ENCODE data around the gene AGBL1. TPM values are rescaled to one million over a fixed set of nuclear protein-coding genes. Genes with fewer than 3 reads are reported as not detected.

The AGBL1 gene
- total RNA-seq, 1 experiment from 2014 or later, result not detected

DNA sequence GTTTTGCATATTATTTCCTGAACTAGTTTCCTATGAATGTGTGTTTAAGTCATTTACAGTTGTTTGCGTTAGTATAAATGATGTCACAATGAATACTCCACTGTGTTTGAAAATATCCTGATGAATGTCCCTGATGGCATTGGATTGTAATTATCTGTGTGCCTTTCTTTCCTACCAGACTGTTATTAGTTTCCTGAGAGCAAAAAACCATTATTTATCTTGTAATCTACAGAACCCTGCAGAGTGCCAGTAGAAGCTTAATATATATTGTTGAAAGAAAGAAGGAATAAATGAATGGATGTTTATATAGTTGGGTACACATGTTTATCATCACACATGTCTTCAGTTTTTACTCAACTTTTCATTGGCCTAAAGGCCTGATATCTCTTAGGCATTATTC, 312.6 kb downstream of the AGBL1 start:
- DNase-seq, result no peak
- Histone ChIP-seq H3K4me1 (replicated peaks; ENCODE audit: insufficient read depth) (no peaks in the 10 kb centered on the region), H3K4me2 (no peak overlapping the region), H4K20me1 (ENCODE audit: insufficient read depth) (no peaks in the 10 kb centered on the region), H3K36me3 (ENCODE audit: low read depth) (no peaks in the 10 kb centered on the region), H3K27me3 (ENCODE audit: insufficient read depth, low read depth) (no peaks in the 10 kb centered on the region; the same call in 1 of the 2 replicates), H3K79me2 (ENCODE audit: low read depth) (no peaks in the 10 kb centered on the region), H3K9me2 (ENCODE audit: insufficient read depth) (no peaks in the 10 kb centered on the region), H3K4me3 (no peak overlapping the region), H3K27ac (no peak overlapping the region), H3F3A (ENCODE audit: insufficient read depth, low read depth) (no peaks in the 10 kb centered on the region), H2AFZ (no peak overlapping the region), H3K9me3 (ENCODE audit: insufficient read depth, low read depth) (no peaks in the 10 kb centered on the region)
- TF ChIP-seq, protein P1, sequence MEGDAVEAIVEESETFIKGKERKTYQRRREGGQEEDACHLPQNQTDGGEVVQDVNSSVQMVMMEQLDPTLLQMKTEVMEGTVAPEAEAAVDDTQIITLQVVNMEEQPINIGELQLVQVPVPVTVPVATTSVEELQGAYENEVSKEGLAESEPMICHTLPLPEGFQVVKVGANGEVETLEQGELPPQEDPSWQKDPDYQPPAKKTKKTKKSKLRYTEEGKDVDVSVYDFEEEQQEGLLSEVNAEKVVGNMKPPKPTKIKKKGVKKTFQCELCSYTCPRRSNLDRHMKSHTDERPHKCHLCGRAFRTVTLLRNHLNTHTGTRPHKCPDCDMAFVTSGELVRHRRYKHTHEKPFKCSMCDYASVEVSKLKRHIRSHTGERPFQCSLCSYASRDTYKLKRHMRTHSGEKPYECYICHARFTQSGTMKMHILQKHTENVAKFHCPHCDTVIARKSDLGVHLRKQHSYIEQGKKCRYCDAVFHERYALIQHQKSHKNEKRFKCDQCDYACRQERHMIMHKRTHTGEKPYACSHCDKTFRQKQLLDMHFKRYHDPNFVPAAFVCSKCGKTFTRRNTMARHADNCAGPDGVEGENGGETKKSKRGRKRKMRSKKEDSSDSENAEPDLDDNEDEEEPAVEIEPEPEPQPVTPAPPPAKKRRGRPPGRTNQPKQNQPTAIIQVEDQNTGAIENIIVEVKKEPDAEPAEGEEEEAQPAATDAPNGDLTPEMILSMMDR (conservative IDR thresholded peaks at IDR 0.05), result no peak
- TF ChIP-seq EZH2 (IDR thresholded peaks at IDR 0.05; ENCODE audit: low read depth), result no peak
- intact Hi-C loops (cut with micrococcal nuclease; ENCODE audit: unreplicated experiment), result no loop called here
- CTCF ChIA-PET, result no interaction called here
- no TSS peak for BruUV-seq (replicated peaks)
- POLR2A ChIA-PET (ENCODE audit: unreplicated experiment), result no interaction called here

DNA sequence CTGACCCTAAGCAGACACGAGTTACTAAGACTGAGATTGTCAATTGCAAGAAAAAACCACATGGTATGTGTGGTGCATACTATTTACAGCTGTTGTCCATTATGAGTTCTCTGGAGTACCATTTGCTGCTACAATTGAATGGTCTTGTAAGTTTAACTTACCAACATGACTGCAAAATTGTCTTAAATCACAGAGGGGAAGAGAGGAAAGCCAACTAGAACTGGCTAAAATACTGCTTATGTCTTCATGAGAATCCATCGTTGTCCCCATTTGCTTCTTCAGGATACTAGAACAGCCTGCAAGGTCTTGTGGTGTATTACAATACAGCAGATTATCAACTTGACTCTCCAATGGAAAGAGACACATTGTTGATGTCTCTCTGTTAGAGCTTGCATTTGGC, 313.2 kb downstream of the AGBL1 start:
- H4K20me1 ChIP-seq (ENCODE audit: insufficient read depth), result no peaks in the 10 kb centered on the region
- H3K79me2 ChIP-seq (ENCODE audit: low read depth), result no peaks in the 10 kb centered on the region
- no peaks in the 10 kb centered on the region; the same call in 1 of the 2 replicates for H3K27me3 ChIP-seq (ENCODE audit: insufficient read depth, low read depth)
- H3K36me3 ChIP-seq (ENCODE audit: low read depth), result no peaks in the 10 kb centered on the region
- no peaks in the 10 kb centered on the region for H3K9me3 ChIP-seq (ENCODE audit: insufficient read depth, low read depth)
- H3K27ac ChIP-seq, result no peak overlapping the region
- H3K9me2 ChIP-seq (ENCODE audit: insufficient read depth), result no peaks in the 10 kb centered on the region
- POLR2A ChIA-PET (ENCODE audit: unreplicated experiment), result no interaction called here
- H3K4me3 ChIP-seq, result no peak overlapping the region
- H2AFZ ChIP-seq, result no peak overlapping the region
- BruUV-seq (replicated peaks), result no TSS peak
- H3K4me1 ChIP-seq (replicated peaks; ENCODE audit: insufficient read depth), result no peaks in the 10 kb centered on the region
- intact Hi-C loops (cut with micrococcal nuclease; ENCODE audit: unreplicated experiment), result no loop called here
- no peaks in the 10 kb centered on the region for H3F3A ChIP-seq (ENCODE audit: insufficient read depth, low read depth)
- no peak overlapping the region for H3K4me2 ChIP-seq
- CTCF ChIA-PET, result no interaction called here
- no peak for DNase-seq
- no peak for TF ChIP-seq EZH2 (IDR thresholded peaks at IDR 0.05; ENCODE audit: low read depth)
- TF ChIP-seq, protein P1 (conservative IDR thresholded peaks at IDR 0.05), result no peak

DNA sequence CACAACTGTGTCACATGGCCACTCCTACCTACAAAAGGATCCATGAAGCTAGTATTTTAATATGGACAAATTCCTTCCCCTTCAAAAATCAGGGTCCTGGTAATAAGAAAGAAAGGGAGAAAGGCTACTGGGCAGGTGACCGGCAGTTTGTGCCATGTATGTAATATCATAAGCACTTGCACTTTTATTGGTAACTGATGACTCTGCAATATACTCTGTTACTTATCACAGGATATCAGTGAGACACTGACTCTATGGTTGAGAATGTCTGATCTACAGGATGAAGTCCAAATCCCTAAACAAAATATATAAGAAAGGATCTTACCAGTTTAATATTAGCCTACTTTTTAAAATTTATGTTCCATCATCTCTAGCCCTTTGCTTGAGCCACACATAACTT, 315.2 kb downstream of the AGBL1 start:
- no peak overlapping the region for H3K4me2 ChIP-seq
- no peaks in the 10 kb centered on the region for H4K20me1 ChIP-seq (ENCODE audit: insufficient read depth)
- no peak overlapping the region for H3K4me3 ChIP-seq
- H3K36me3 ChIP-seq (ENCODE audit: low read depth), result no peaks in the 10 kb centered on the region
- H2AFZ ChIP-seq, result no peak overlapping the region
- H3K4me1 ChIP-seq (replicated peaks; ENCODE audit: insufficient read depth), result no peaks in the 10 kb centered on the region
- intact Hi-C loops (cut with micrococcal nuclease; ENCODE audit: unreplicated experiment), result no loop called here
- no peaks in the 10 kb centered on the region for H3F3A ChIP-seq (ENCODE audit: insufficient read depth, low read depth)
- no TSS peak for BruUV-seq (replicated peaks)
- no peaks in the 10 kb centered on the region for H3K9me3 ChIP-seq (ENCODE audit: insufficient read depth, low read depth)
- no peak overlapping the region for H3K27ac ChIP-seq
- no peak for DNase-seq
- ChIA-PET POLR2A (ENCODE audit: unreplicated experiment) (no interaction called here), CTCF (no interaction called here)
- TF ChIP-seq EZH2 (IDR thresholded peaks at IDR 0.05; ENCODE audit: low read depth), result no peak
- TF ChIP-seq, protein P1 (conservative IDR thresholded peaks at IDR 0.05), result no peak
- H3K79me2 ChIP-seq (ENCODE audit: low read depth), result no peaks in the 10 kb centered on the region
- H3K9me2 ChIP-seq (ENCODE audit: insufficient read depth), result no peaks in the 10 kb centered on the region
- no peaks in the 10 kb centered on the region; the same call in 1 of the 2 replicates for H3K27me3 ChIP-seq (ENCODE audit: insufficient read depth, low read depth)

Measured in PC-9 (cell line).